Colonic mucosa (tissue), 4 donors: ENCODE measurements around the gene SLC9A3. TPM values are rescaled to one million over a fixed set of nuclear protein-coding genes. Genes with fewer than 3 reads are reported as not detected.

ENCODE experiments used
- DNase-seq: peaks from one replicate; pipeline ENCODE4 v3.0.0-alpha.2; 2020
- H3K27ac ChIP-seq: fragments of 200-600 bp; one replicate; pipeline ENCODE4 v1.8.0; 2021
- H3K27me3 ChIP-seq: fragments of 200-600 bp; one replicate; pipeline ENCODE4 v1.8.0; 2021
- H3K36me3 ChIP-seq: fragments of 200-600 bp; one replicate; pipeline ENCODE4 v1.8.0; 2021
- H3K4me1 ChIP-seq: fragments of 200-600 bp; one replicate; pipeline ENCODE4 v1.8.0; 2021; ENCODE audit warnings: mild to moderate bottlenecking
- H3K4me3 ChIP-seq: fragments of 200-600 bp; one replicate; pipeline ENCODE4 v1.8.0; 2021
- H3K9ac ChIP-seq, 2 donors: one replicate each; pipeline ENCODE4 v1.7.0; 2013; ENCODE audit warnings: control low read depth in 2 of 2, low read depth in 2 of 2, low read length in 2 of 2
- H3K9me3 ChIP-seq: fragments of 200-600 bp; one replicate; pipeline ENCODE4 v1.8.0; 2021
- CTCF ChIP-seq: fragments of 200-600 bp; IDR thresholded peaks from one replicate; pipeline ENCODE4 v1.8.0; 2022; ENCODE audit warnings: antibody characterized with exemption, mild to moderate bottlenecking
- intact Hi-C: fragments of 100-400 bp; cut with DNase I; formaldehyde crosslinking; loops from one replicate; pipeline ENCODE4 v1.14.1; 2022
- total RNA-seq, 2 donors: library from RNA; stranded (reverse); fragmentation: NEBNext Ultra II Directional in 1 of 2; extraction: Animal tissue kit (Norgen Biotek cat#: 25700) in 1 of 2; gene quantifications; one replicate each; pipeline ENCODE4 v1.2.1, GENCODE V29; 2021
- donor health status: healthy.
- donor health status: DM: no; HTN: no; CAD: no.
- donor health status: DM: no; HTN: no; CAD: no.

The SLC9A3 gene
- total RNA-seq, 2 donors from 2014 or later, result 70.0 to 78.8 TPM

- H3K4me3 ChIP-seq, result no peak overlapping the region
- TF ChIP-seq CTCF, result no peak
- H3K9ac ChIP-seq, result no peak overlapping the region
- H3K9me3 ChIP-seq, result no peaks in the 10 kb centered on the region
- no peak overlapping the region for H3K27ac ChIP-seq
- H3K27me3 ChIP-seq, result no peaks in the 10 kb centered on the region
- intact Hi-C loops, result no loop called here
- H3K36me3 ChIP-seq, result no peaks in the 10 kb centered on the region
- no peak for DNase-seq
- no peaks in the 10 kb centered on the region for H3K4me1 ChIP-seq
These were observed 30.2 kb upstream of the SLC9A3 start for GRCh38 chr5:554284-554988.

GRCh38 chr5:553874-554273 is 29.6 kb upstream of the SLC9A3 start:
- no peaks in the 10 kb centered on the region for H3K4me1 ChIP-seq
- peak; percentile 85 for DNase-seq
- H3K27ac ChIP-seq, result no peak overlapping the region
- TF ChIP-seq CTCF, result no peak
- H3K36me3 ChIP-seq, result no peaks in the 10 kb centered on the region
- no peak overlapping the region for H3K4me3 ChIP-seq
- no peaks in the 10 kb centered on the region for H3K9me3 ChIP-seq
- H3K9ac ChIP-seq, result no peak overlapping the region
- H3K27me3 ChIP-seq, result no peaks in the 10 kb centered on the region
- intact Hi-C loops, result no loop called here

GRCh38 chr5:551406-551805 is 27.2 kb upstream of the SLC9A3 start:
- Histone ChIP-seq H3K27ac (no peak overlapping the region), H3K9me3 (no peaks in the 10 kb centered on the region), H3K9ac (no peak overlapping the region), H3K4me1 (peaks cover 5% of the 10 kb centered on the region), H3K4me3 (no peak overlapping the region), H3K27me3 (peaks cover 5% of the 10 kb centered on the region), H3K36me3 (no peaks in the 10 kb centered on the region)
- no peak for DNase-seq
- TF ChIP-seq CTCF, result no peak
- intact Hi-C loops, result no loop called here

- Histone ChIP-seq H3K9me3 (no peaks in the 10 kb centered on the region), H3K4me1 (peaks cover 14% of the 10 kb centered on the region), H3K9ac (no peak overlapping the region), H3K36me3 (no peaks in the 10 kb centered on the region), H3K4me3 (no peak overlapping the region), H3K27me3 (peaks cover 5% of the 10 kb centered on the region), H3K27ac (no peak overlapping the region)
- intact Hi-C loops, result no loop called here
- no peak for TF ChIP-seq CTCF
- no peak for DNase-seq
These were observed 25.0 kb upstream of the SLC9A3 start for GRCh38 chr5:549229-549628.

- no peak for TF ChIP-seq CTCF
- H3K27me3 ChIP-seq, result peaks cover 5% of the 10 kb centered on the region
- intact Hi-C loops, result no loop called here
- H3K9ac ChIP-seq, result no peak overlapping the region
- no peaks in the 10 kb centered on the region for H3K36me3 ChIP-seq
- H3K9me3 ChIP-seq, result no peaks in the 10 kb centered on the region
- no peak overlapping the region for H3K27ac ChIP-seq
- no peak for DNase-seq
- no peak overlapping the region for H3K4me3 ChIP-seq
- H3K4me1 ChIP-seq, result peaks cover 16% of the 10 kb centered on the region
These were observed 24.0 kb upstream of the SLC9A3 start for GRCh38 chr5:548256-548655.
